ENCODE results near the gene MYO5C. TPM values are rescaled to one million over a fixed set of nuclear protein-coding genes. Genes with fewer than 3 reads are reported as not detected.

MYO5C gene
- total and polyA plus RNA-seq, 2 of the 4 experiments (the other 2 are of a cell fraction): under 0.01 to 0.03 TPM

DNA sequence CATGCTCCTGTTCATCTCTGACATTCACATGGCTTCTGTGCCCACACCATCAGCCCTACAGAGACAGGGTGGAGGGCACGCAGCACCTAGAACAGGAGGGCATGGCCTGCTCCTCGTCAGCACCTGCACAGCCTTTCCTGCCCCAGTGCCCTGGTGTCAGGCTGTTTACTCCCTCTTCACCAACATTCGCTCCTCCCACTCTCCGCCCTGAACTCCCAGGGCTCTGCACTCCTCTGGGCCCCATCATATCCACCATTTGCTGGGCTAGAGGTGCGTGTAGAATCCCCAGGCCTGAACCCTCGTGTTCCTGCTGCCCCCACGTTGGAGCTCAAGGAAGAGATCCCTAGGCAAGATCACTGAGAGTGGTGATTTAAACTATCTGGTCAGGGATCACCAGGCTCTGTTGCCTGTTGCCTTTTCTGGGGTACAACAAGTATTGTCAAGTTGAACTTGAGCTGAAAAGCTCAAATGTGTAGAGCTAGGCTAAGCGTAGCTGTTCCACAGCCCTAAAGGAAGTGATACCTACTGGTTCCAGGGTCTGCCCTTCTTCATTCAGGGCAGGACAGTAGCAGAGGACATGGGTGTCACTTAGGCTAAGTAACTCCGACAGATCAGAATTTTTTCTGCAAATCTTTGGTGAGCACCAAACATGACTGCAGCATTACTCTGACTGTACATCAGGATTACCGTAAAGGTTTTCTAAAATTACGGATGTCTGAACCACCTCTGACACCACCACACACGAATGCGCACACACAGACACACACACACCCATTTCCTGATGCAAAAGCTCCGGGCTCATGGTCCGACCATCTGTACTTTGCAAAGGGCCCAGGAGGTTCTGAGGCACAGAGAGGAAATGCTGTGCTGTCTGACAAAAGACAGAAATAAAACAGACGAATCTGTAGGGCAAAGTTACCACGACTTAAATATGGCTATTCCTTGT is 60.7 kb downstream of the MYO5C start:
- no TSS peak for BruUV-seq (replicated peaks)
- POLR2A ChIA-PET (ENCODE audit: unreplicated experiment): interaction anchor here (0.9 kb wide), 1 partner anchor 56 kb away, joined by 3 read pairs; no protein-coding TSS in a partner anchor
- Histone ChIP-seq H4K5ac (ENCODE audit: low read depth, low read length) (no peak overlapping the region), H2BK20ac (ENCODE audit: low read depth, low read length) (no peak overlapping the region), H2AK5ac (ENCODE audit: low read depth, low read length) (no peak overlapping the region), H4K20me1 (ENCODE audit: insufficient read depth, low read length) (no peaks in the 10 kb centered on the region), H3K36me3 (ENCODE audit: control insufficient read depth, insufficient read depth, low read length) (no peaks in the 10 kb centered on the region), H3K79me1 (ENCODE audit: low read depth in 1 of 2, low read length in 2 of 2) (no peaks in the 10 kb centered on the region), H3K27ac (ENCODE audit: insufficient read depth, low read length) (no peak overlapping the region), H3K27me3 (ENCODE audit: control insufficient read depth, insufficient read depth, low read length) (peaks cover 2% of the 10 kb centered on the region; the same call in 1 of the 2 replicates), H3K9ac (ENCODE audit: low read depth, low read length) (no peak overlapping the region), H3K9me1 (ENCODE audit: insufficient read depth, low read length) (peaks cover 3% of the 10 kb centered on the region), H2BK15ac (ENCODE audit: low read depth, low read length) (no peak overlapping the region), H2AFZ (replicated peaks; ENCODE audit: low read length, poor library complexity) (peak overlapping the region; percentile 37), H2BK5ac (ENCODE audit: low read depth, low read length, poor library complexity, severe bottlenecking) (no peak overlapping the region), H3K4me1 (ENCODE audit: control insufficient read depth, insufficient read depth, low read length) (peaks cover 5% of the 10 kb centered on the region), H3K18ac (ENCODE audit: low read depth, low read length) (no peak overlapping the region), H3K4me2 (ENCODE audit: low read depth, low read length) (no peak overlapping the region), H3K9me3 (ENCODE audit: control insufficient read depth, insufficient read depth, low read length) (no peaks in the 10 kb centered on the region), H3K4me3 (ENCODE audit: insufficient read depth, low read depth, low read length) (no peak overlapping the region), H4K91ac (ENCODE audit: insufficient read depth, low read depth, low read length) (no peak overlapping the region; the same call in 1 of the 2 replicates), H3K23ac (ENCODE audit: low read depth, low read length) (no peak overlapping the region), H4K8ac (ENCODE audit: low read depth in 2 of 2, low read length in 2 of 2) (no peak overlapping the region), H2AK9ac (replicated peaks; ENCODE audit: low read depth, low read length, poor library complexity) (no peak overlapping the region), H2BK120ac (ENCODE audit: low read depth, low read length) (no peak overlapping the region), H3K56ac (ENCODE audit: extremely low read depth, insufficient read depth, low read length) (no peak overlapping the region), H3K14ac (replicated peaks; ENCODE audit: low read depth, low read length) (0 out of 2 replicates have a peak overlapping the region, but pooled peaks have one; percentile 11), H3K4ac (ENCODE audit: low read depth, low read length) (no peak overlapping the region; the same call in 1 of the 2 replicates)
- CTCF ChIA-PET: interaction anchor here (1.0 kb wide), 1 partner anchor 26 kb away, joined by 3 read pairs; no protein-coding TSS in a partner anchor
- intact Hi-C loops (cut with micrococcal nuclease) (no loop called here), in situ Hi-C loops (cut with MboI; ENCODE audit: low sequenced_read_pairs) (no loop called here), dilution Hi-C loops (cut with HindIII; ENCODE audit: low sequenced_read_pairs, unreplicated experiment) (no loop called here)
- 63% methylated on average over 8 of the region's 17 CpGs; no CpG with 5 or more reads in 1 of the 2 experiments for WGBS, 2 experiments (ENCODE audit: extremely low coverage in 2 of 2, insufficient read length in 1 of 2)
- ATAC-seq (ENCODE audit: low read depth) (no peak; the same call in 1 of the 2 replicates), DNase-seq (no peak)
- TF ChIP-seq, protein P1, sequence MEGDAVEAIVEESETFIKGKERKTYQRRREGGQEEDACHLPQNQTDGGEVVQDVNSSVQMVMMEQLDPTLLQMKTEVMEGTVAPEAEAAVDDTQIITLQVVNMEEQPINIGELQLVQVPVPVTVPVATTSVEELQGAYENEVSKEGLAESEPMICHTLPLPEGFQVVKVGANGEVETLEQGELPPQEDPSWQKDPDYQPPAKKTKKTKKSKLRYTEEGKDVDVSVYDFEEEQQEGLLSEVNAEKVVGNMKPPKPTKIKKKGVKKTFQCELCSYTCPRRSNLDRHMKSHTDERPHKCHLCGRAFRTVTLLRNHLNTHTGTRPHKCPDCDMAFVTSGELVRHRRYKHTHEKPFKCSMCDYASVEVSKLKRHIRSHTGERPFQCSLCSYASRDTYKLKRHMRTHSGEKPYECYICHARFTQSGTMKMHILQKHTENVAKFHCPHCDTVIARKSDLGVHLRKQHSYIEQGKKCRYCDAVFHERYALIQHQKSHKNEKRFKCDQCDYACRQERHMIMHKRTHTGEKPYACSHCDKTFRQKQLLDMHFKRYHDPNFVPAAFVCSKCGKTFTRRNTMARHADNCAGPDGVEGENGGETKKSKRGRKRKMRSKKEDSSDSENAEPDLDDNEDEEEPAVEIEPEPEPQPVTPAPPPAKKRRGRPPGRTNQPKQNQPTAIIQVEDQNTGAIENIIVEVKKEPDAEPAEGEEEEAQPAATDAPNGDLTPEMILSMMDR (conservative IDR thresholded peaks at IDR 0.05; ENCODE audit: low read depth, low read length): no peak
- TF ChIP-seq CHD1 (IDR thresholded peaks at IDR 0.05; ENCODE audit: low read depth, low read length): no peak
- TF ChIP-seq MXI1 (IDR thresholded peaks at IDR 0.05; ENCODE audit: borderline replicate concordance, low read depth, low read length): no peak
- TF ChIP-seq FOS (IDR thresholded peaks at IDR 0.05; ENCODE audit: low read depth, low read length): no peak
- TF ChIP-seq BHLHE40 (IDR thresholded peaks at IDR 0.05; ENCODE audit: low read depth, low read length): no peak
- TF ChIP-seq, protein P2, sequence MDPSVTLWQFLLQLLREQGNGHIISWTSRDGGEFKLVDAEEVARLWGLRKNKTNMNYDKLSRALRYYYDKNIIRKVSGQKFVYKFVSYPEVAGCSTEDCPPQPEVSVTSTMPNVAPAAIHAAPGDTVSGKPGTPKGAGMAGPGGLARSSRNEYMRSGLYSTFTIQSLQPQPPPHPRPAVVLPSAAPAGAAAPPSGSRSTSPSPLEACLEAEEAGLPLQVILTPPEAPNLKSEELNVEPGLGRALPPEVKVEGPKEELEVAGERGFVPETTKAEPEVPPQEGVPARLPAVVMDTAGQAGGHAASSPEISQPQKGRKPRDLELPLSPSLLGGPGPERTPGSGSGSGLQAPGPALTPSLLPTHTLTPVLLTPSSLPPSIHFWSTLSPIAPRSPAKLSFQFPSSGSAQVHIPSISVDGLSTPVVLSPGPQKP (IDR thresholded peaks at IDR 0.05; ENCODE audit: borderline replicate concordance, low read depth, low read length): no peak
- no peak for TF ChIP-seq SMC3 (IDR thresholded peaks at IDR 0.05; ENCODE audit: low read depth, low read length)
- TF ChIP-seq MAFK (IDR thresholded peaks at IDR 0.05; ENCODE audit: low read depth, low read length): no peak
- no peak for TF ChIP-seq RCOR1 (IDR thresholded peaks at IDR 0.05; ENCODE audit: insufficient replicate concordance, low read length)
- TF ChIP-seq RAD21 (IDR thresholded peaks at IDR 0.05; ENCODE audit: low read length): no peak
- TF ChIP-seq MAZ (IDR thresholded peaks at IDR 0.05; ENCODE audit: borderline replicate concordance, low read depth, low read length): no peak
- no peak for TF ChIP-seq POLR2A (IDR thresholded peaks at IDR 0.05; ENCODE audit: low read depth, low read length)
- no peak for TF ChIP-seq RFX5 (IDR thresholded peaks at IDR 0.05; ENCODE audit: low read depth, low read length)
- TF ChIP-seq CEBPB (IDR thresholded peaks at IDR 0.05; ENCODE audit: low read depth, low read length): no peak
- TF ChIP-seq NFE2L2 (IDR thresholded peaks at IDR 0.05; ENCODE audit: low read depth, low read length): no peak
